ENCODE results near the gene BACE1. TPM values are rescaled to one million over a fixed set of nuclear protein-coding genes. Genes with fewer than 3 reads are reported as not detected.
"Not testable (repeated sequence)": the region's sequence is repeated elsewhere in the genome, so short reads cannot be mapped to it uniquely, and the experiment has no call there.

Gene BACE1
- total and polyA plus RNA-seq, 2 donors (not counting 3 experiments of a cell fraction or from before 2014, with no cell fraction given): 28.8 to 29.6 TPM

DNA sequence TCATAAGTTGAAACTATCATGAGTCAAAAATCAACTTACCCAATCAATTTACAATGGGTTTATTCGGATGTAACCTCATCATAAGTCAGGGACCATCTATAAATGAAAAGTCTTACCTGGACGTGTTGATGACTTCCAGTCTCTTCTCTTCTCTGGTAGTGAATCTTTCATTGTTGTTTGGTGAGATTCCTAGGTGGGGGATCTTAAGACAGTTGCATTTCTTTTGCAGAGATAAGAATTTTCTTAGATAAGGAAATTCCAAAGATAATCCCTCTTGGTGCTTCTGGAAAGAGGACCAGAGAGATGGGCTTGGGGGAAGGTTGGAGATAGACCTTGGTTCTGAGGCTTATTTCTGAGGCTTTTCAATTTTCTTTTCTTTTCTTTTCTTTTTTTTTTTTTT lies 46.2 kb downstream of the BACE1 start:
- Histone ChIP-seq H3K9ac (replicated peaks; ENCODE audit: extremely low read depth, insufficient read depth, low read length) (no peak overlapping the region), H3K4me1 (ENCODE audit: control insufficient read depth, extremely low read depth, insufficient read depth, low read length) (no peaks in the 10 kb centered on the region), H3K4me2 (ENCODE audit: insufficient read depth, low read length) (no peak overlapping the region), H3K27me3 (ENCODE audit: control insufficient read depth in 2 of 2, insufficient read depth in 2 of 2, low read length in 2 of 2) (no peaks in the 10 kb centered on the region), H3K27ac (ENCODE audit: insufficient read depth, low read depth, low read length) (no peak overlapping the region), H3K4me3 (replicated peaks in 1 of 3; ENCODE audit: insufficient read depth in 1 of 3, low read depth in 1 of 3, low read length in 3 of 3) (no peak overlapping the region), H3K9me1 (replicated peaks; ENCODE audit: control insufficient read depth, extremely low read depth, insufficient read depth, low read length) (no peaks in the 10 kb centered on the region), H2AFZ (ENCODE audit: low read depth, low read length) (no peak overlapping the region), H3K36me3 (ENCODE audit: control insufficient read depth in 2 of 2, extremely low read depth in 1 of 2, insufficient read depth in 2 of 2, low read length in 2 of 2) (no peaks in the 10 kb centered on the region), H3K79me2 (ENCODE audit: control insufficient read depth, insufficient read depth, low read length) (no peaks in the 10 kb centered on the region), H3K9me3 (replicated peaks; ENCODE audit: control insufficient read depth, insufficient read depth, low read length) (no peaks in the 10 kb centered on the region), H4K20me1 (replicated peaks; ENCODE audit: control insufficient read depth, extremely low read depth, insufficient read depth, low read length) (no peaks in the 10 kb centered on the region)
- BruUV-seq (replicated peaks): no TSS peak
- DNase-seq (ENCODE audit: low read depth, low spot score) (no peak), FAIRE-seq (no peak)
- CTCF ChIA-PET: interaction anchor here (1.4 kb wide), 1 partner anchor 23 kb away, joined by 3 read pairs; no protein-coding TSS in a partner anchor
- dilution Hi-C loops (cut with MboI; ENCODE audit: extremely low pct_ligation_motif_present, low sequenced_read_pairs): no loop called here
- TF ChIP-seq, protein P1, sequence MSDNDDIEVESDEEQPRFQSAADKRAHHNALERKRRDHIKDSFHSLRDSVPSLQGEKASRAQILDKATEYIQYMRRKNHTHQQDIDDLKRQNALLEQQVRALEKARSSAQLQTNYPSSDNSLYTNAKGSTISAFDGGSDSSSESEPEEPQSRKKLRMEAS (IDR thresholded peaks at IDR 0.05; ENCODE audit: insufficient read depth, insufficient read length): no peak
- TF ChIP-seq POLR2A (IDR thresholded peaks at IDR 0.05; ENCODE audit: low read depth, low read length) (no peak), GATA2 (IDR thresholded peaks at IDR 0.05; ENCODE audit: insufficient read depth, insufficient read length, low read depth, low read length) (no peak)
- POLR2A ChIA-PET: no interaction called here
- intact Hi-C loops (cut with micrococcal nuclease): no loop called here

DNA sequence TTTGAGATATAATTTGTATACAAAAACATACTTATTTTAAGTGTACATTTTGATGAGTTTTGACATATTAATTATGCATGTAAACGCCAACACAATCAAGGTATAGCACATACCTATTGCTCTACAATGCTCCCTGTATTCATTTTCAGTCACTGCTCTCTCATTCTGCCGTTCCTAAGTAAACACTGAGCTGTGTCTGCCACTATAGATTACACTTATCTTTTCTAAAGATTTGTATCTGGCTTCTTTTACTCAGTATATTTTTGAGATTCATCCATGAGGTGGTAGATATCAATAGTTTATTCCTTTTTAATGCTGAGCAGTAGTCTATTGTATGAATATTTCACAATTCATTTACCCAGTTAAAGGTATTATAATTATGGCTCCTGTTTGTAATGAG lies 50.3 kb downstream of the BACE1 start:
- Histone ChIP-seq H4K20me1 (replicated peaks; ENCODE audit: control insufficient read depth, extremely low read depth, insufficient read depth, low read length) (no peaks in the 10 kb centered on the region), H3K9me3 (replicated peaks; ENCODE audit: control insufficient read depth, insufficient read depth, low read length) (no peaks in the 10 kb centered on the region), H3K4me3 (replicated peaks in 1 of 3; ENCODE audit: insufficient read depth in 1 of 3, low read depth in 1 of 3, low read length in 3 of 3) (no peak overlapping the region), H3K27me3 (ENCODE audit: control insufficient read depth in 2 of 2, insufficient read depth in 2 of 2, low read length in 2 of 2) (no peaks in the 10 kb centered on the region), H3K9ac (replicated peaks; ENCODE audit: extremely low read depth, insufficient read depth, low read length) (no peak overlapping the region), H3K27ac (ENCODE audit: insufficient read depth, low read depth, low read length) (no peak overlapping the region), H3K36me3 (ENCODE audit: control insufficient read depth in 2 of 2, extremely low read depth in 1 of 2, insufficient read depth in 2 of 2, low read length in 2 of 2) (no peaks in the 10 kb centered on the region), H3K79me2 (ENCODE audit: control insufficient read depth, insufficient read depth, low read length) (no peaks in the 10 kb centered on the region), H3K4me2 (ENCODE audit: insufficient read depth, low read length) (no peak overlapping the region), H3K4me1 (ENCODE audit: control insufficient read depth, extremely low read depth, insufficient read depth, low read length) (no peaks in the 10 kb centered on the region), H2AFZ (ENCODE audit: low read depth, low read length) (no peak overlapping the region), H3K9me1 (replicated peaks; ENCODE audit: control insufficient read depth, extremely low read depth, insufficient read depth, low read length) (no peaks in the 10 kb centered on the region)
- POLR2A ChIA-PET: no interaction called here
- DNase-seq (ENCODE audit: low read depth, low spot score): no peak
- intact Hi-C loops (cut with micrococcal nuclease) (no loop called here), dilution Hi-C loops (cut with MboI; ENCODE audit: extremely low pct_ligation_motif_present, low sequenced_read_pairs) (no loop called here)
- TF ChIP-seq FOS (IDR thresholded peaks at IDR 0.05; ENCODE audit: borderline replicate concordance, insufficient read depth, low read length): no peak
- no peak for TF ChIP-seq GATA2 (IDR thresholded peaks at IDR 0.05; ENCODE audit: insufficient read depth, insufficient read length, low read depth, low read length)
- TF ChIP-seq, protein P1 (IDR thresholded peaks at IDR 0.05; ENCODE audit: insufficient read depth, insufficient read length): no peak
- TF ChIP-seq, protein P2, sequence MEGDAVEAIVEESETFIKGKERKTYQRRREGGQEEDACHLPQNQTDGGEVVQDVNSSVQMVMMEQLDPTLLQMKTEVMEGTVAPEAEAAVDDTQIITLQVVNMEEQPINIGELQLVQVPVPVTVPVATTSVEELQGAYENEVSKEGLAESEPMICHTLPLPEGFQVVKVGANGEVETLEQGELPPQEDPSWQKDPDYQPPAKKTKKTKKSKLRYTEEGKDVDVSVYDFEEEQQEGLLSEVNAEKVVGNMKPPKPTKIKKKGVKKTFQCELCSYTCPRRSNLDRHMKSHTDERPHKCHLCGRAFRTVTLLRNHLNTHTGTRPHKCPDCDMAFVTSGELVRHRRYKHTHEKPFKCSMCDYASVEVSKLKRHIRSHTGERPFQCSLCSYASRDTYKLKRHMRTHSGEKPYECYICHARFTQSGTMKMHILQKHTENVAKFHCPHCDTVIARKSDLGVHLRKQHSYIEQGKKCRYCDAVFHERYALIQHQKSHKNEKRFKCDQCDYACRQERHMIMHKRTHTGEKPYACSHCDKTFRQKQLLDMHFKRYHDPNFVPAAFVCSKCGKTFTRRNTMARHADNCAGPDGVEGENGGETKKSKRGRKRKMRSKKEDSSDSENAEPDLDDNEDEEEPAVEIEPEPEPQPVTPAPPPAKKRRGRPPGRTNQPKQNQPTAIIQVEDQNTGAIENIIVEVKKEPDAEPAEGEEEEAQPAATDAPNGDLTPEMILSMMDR (IDR thresholded peaks at IDR 0.05; ENCODE audit: extremely low read depth in 1 of 2, insufficient read depth in 1 of 2, low read depth in 1 of 2, low read length in 2 of 2): no peak
- TF ChIP-seq POLR2AphosphoS5 (IDR thresholded peaks at IDR 0.05; ENCODE audit: insufficient read depth, low read depth, low read length): no peak
- no peak for TF ChIP-seq POLR2A (IDR thresholded peaks at IDR 0.05; ENCODE audit: low read depth, low read length)
- no peak for TF ChIP-seq MYC (IDR thresholded peaks at IDR 0.05; ENCODE audit: low read depth, low read length)
- CTCF ChIA-PET: interaction anchor here (1.4 kb wide), 1 partner anchor 21 kb away, joined by 3 read pairs; no protein-coding TSS in a partner anchor
- no TSS peak for BruUV-seq (replicated peaks)
- no peak for FAIRE-seq

DNA sequence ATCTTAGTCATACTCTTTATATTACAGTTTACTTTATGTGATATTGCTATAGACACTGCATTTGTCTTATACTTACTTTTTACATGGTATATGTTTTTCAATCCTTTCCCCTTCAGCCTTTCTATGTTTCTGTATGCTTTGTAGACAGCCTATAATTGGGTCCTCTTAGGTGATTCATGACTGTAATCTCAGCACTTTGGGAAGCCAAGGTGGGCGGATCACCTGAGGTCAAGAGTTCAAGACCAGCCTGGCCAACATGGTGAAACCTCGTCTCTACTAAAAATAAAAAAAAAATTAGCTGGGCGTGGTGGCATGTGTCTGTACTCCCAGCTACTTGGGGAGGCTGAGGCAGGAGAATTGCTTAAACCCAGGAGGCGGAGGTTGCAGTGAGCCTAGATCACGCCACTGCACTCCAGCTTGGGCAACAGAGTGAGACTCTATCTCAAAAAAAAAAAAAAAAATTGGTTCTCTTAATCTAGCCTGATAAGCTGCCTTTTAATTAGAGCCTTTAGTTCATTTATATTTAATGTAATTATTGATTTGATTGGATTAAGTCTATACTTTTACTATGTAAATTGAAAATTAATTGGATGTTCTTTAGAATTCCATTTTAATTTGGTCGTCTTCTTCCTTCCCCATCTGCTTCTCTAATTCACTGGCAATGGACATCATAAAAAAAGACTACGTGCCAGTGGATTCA lies 51.3 kb downstream of the BACE1 start:
- H4K20me1 ChIP-seq (replicated peaks; ENCODE audit: control insufficient read depth, extremely low read depth, insufficient read depth, low read length); dilution Hi-C loops (cut with MboI; ENCODE audit: extremely low pct_ligation_motif_present, low sequenced_read_pairs); CTCF ChIA-PET; H3K4me3 ChIP-seq (replicated peaks in 1 of 3; ENCODE audit: insufficient read depth in 1 of 3, low read depth in 1 of 3, low read length in 3 of 3); H3K9ac ChIP-seq (replicated peaks; ENCODE audit: extremely low read depth, insufficient read depth, low read length); H3K79me2 ChIP-seq (ENCODE audit: control insufficient read depth, insufficient read depth, low read length); POLR2A ChIA-PET; intact Hi-C loops (cut with micrococcal nuclease); H3K9me3 ChIP-seq (replicated peaks; ENCODE audit: control insufficient read depth, insufficient read depth, low read length); FAIRE-seq; H3K27ac ChIP-seq (ENCODE audit: insufficient read depth, low read depth, low read length); H3K4me1 ChIP-seq (ENCODE audit: control insufficient read depth, extremely low read depth, insufficient read depth, low read length); DNase-seq (ENCODE audit: low read depth, low spot score); H3K36me3 ChIP-seq (ENCODE audit: control insufficient read depth in 2 of 2, extremely low read depth in 1 of 2, insufficient read depth in 2 of 2, low read length in 2 of 2); H3K9me1 ChIP-seq (replicated peaks; ENCODE audit: control insufficient read depth, extremely low read depth, insufficient read depth, low read length); H2AFZ ChIP-seq (ENCODE audit: low read depth, low read length); H3K27me3 ChIP-seq (ENCODE audit: control insufficient read depth in 2 of 2, insufficient read depth in 2 of 2, low read length in 2 of 2); BruUV-seq (replicated peaks); H3K4me2 ChIP-seq (ENCODE audit: insufficient read depth, low read length): not testable (repeated sequence)

Data from endothelial cell of umbilical vein (primary cell).